GM21526 (cell line): ENCODE results near the gene NEAT1.

Experiments
- ATAC-seq: cut with Tn5 transposase; IDR thresholded peaks from one replicate; pipeline ENCODE4 v1.9.1; 2021; ENCODE audit warnings: moderate library complexity; ENCODE audit not compliant: unreplicated experiment, low FRiP score

The NEAT1 gene

DNA sequence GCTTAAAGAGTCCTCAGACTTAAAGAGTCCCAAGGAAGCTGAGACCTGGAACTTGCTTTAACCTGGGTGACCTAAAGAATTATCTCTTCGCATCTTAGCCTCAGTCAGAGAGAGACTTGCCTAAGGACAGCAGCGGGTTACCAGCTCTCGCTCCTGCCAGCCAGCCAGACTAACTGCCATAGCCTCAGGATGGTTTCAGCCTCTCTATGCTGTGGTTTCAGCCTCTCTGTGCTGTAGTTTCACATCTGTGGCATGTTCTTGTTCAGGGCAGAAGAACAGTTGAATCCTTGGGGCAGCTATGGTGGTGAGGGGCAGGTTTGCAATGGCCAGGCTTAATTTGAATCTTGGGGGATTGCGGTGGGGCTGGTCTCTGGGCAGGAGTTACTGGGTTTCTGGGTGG is 33.9 kb upstream of the NEAT1 start:
- no peak for ATAC-seq

- ATAC-seq, result no peak
Observed at GRCh38 chr11:65389294-65389980, 33.2 kb upstream of the NEAT1 start.

DNA sequence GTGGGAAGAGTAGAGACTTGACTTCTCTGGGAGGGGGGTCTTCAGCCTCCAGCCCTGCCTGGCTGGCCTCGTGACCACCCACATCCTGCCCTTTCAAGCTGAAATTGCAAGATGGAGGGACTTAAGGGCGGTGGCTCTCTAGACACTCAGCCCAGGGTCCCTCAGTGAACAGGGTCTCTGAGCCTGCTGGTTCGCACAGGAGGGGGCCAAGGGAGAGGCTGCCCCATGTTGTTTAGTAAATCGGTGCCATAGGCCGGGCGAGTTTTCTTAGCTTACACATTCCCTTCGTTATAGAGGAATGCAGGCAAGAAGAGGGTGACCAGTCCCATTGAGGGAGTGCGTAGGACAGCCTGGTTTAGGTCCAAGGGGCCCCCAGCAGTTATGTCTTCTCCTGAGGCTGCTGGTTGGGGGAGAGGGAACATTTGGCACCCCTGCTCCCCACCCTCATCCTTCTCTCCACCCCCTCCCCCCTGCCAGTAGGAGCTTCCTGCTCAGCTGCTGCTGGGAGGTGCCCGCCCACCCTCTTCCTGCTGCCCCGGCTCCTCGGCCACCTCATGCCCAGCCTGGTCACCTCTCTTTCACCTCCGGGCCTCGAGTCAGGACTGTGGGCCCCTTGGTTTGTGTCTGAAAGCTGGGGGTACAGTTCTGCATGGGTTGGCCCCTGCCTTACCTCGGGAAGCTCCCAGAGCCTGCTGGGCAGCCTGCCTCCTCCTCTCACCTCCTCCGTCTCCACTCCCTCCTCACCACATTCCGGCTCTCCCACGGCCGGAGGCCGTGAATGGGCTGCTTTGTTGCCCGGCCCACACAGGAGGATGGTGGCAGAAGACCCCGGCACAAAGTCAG is 32.3 kb upstream of the NEAT1 start:
- ATAC-seq, result no peak

- no peak for ATAC-seq
Observed at GRCh38 chr11:65390996-65391395, 31.6 kb upstream of the NEAT1 start.

DNA sequence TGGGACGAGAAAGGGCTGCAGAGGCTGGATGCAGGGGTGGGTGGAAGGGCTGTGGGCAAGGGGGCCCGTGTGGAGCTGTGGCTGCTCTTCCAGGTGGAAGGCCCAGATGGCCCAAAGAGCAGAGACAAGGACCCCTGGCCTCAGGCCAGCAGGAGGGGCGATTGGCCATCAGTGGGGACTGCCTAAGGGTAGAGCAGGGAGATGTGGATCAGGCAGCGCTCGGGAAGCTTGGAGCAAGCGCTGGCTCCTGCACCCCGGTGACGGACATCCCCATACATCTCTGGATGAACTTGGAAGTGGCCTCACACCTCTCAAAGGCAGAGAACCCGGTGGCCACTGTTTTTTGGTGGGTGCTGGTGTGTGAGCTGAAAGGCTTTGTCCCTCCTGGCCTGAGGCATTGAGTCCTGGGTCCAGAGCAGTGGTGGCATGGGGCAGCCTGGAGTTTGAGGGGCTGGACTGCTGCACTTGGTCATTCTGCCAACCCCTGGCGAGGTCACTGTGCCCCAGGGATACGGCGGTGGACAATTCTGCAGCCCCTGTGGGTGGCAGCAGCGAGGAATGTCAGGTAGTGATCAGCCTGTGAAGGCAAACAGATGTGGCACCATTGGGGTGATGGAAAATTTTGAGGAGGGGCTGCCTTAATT is 30.3 kb upstream of the NEAT1 start:
- no peak for ATAC-seq

DNA sequence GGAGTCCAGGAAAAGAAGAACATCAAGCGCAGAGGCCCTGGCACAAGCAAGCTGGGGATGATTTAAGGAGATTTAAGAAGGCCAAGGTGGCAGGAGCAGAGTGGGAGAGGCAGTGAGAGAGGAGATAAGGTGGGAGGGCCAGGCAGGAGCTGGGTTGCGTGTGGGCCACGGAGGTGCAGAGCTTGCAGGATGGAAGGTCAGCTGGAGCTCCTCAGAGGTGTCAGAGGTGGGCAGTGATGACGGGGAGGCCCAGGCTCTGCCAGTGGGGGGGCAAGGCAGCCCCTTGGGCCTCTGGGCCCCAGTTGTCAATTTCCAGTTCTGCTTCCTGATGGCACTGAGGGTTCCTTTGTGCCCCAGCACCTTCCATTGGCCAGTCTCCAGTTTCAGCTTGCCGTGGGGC is 29.7 kb upstream of the NEAT1 start:
- ATAC-seq, result no peak

GRCh38 chr11:65393513-65394079 is 29.0 kb upstream of the NEAT1 start:
- no peak for ATAC-seq

GRCh38 chr11:65394125-65394536 is 28.5 kb upstream of the NEAT1 start:
- ATAC-seq, result no peak

DNA sequence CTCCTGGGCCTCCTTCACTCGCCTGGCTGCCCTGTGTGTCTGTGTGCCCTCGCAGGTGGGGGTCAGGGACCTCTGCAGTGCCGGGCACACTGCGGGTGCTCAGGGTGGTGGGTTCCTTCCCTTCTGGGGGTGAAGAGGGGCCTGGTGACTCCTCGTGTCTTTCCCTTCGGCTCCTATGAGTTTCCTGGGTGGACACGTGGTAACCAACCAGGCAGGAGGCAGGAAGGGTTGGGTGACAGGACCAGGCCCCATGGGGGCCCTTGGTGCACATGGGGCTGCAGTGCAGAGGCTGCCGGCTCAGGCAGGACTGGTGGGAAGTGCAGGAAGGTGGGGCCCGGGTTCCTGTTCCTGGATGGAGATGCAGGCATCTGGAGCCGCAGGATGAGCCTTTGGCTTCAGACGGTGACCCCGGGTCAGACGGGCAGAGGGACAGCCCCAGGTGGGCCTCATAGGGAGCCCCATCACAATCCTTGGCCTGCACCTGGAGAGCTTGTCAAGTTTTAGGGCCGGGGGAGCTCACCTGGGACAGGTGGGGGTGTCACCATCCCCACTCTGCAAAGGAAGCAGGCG is 26.6 kb upstream of the NEAT1 start:
- no peak for ATAC-seq

DNA sequence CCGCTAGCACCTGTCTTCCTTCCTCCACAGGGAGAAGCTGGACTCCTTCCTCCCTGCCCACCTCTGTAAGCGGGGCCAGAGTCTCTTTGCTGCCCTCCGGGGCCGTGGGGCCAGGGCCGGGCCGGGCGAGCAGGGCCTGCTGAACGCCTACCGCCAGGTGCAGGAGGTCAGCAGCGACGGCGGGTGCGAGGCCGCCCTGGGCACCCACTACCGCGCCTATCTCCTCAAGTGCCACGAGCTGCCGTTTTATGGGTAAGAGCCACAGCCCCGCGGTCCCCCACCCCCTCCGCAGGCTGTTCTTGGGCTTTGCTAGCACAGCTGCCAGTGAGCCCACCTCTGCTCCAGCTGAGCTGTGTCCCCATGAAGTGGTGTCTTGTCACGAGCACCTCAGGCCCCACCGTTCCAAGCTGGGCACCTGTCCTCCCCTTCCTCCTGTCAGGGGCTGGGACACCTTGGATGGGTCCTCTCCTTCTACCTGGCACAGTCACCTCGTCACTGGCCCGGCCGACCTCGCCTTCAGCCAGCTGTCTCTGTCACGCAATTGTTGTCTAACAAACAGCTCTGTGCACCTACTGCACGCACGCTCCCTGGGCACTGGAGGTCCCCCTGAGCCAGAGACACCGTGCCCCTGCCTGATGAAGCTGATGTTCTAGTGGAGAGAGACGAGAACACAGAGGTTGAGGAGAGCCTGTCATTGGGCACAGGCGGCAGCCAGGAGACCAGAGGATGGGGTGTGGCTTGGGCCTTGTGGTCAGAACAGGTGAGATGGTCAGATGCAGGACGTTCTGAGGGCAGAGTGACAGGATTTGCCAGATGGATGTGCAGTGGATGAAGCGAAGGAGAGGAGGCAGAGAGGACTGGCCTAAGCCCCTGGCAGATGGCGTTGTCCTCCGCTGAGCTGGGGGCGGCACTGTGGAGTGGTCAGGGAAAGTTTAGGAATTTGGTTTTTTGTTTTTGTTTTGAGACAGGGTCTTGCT is 25.5 kb upstream of the NEAT1 start:
- no peak for ATAC-seq

GRCh38 chr11:65398362-65398910 is 24.2 kb upstream of the NEAT1 start:
- ATAC-seq, result no peak

GRCh38 chr11:65399249-65399648 is 23.3 kb upstream of the NEAT1 start:
- no peak for ATAC-seq

DNA sequence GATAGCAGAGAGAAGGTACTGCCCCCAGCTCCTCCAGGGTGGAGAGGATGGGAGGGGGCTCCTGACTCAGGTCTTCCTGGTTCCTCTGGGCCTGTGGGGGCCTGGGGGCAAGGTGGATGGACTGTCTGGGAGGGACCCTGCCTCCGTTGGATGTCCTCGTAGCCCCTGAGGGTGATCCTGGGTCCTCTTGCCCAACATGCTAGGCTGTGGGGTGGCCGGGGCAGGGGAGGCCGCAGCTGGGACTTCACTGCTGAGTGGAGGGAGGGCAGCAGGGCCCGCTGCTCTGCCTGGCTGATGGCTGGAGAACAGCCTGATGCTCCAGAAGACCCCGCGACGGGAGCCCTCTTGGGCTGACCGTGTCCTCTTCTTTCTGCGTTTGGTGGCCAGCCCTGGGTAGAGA is 22.8 kb upstream of the NEAT1 start:
- no peak for ATAC-seq

DNA sequence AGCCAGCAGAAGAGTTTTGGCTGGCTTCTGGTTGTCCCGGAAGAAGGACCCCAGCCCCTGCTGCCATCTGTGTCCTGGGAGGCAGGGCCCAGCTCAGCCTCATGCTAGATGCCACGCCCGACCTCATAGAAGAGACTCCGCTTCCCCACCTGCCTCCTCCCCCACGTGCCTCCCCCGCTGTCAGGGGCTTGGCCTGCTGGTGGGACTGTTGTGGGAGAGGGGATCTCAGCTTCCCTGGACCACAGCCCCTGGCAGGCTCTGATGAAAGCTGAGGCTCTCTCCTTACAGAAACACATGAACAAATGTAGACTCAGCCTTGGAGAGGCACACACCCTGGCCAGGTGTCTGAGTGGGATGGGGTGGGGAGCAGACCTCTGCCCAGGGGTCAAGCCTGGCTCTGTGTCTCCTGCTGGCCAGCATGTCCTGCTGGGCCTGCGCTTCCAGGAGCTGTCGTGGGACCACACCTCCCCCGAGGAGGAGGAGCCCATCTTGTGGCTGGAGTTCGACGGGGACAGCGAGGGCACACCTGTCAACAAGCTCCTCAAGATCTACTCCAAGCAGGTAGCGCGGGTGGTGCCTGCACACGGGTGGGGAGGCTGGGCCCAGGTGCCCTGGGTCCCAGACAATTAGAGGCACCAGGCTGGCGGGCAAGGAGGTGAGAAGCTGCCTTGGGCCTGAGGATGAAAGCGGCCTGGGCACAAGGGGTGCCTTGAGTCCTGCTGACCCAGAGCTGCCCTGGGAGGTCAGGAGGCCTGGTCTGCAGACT is 22.1 kb upstream of the NEAT1 start:
- no peak for ATAC-seq

- ATAC-seq, result no peak
Observed at GRCh38 chr11:65401073-65401802, 21.4 kb upstream of the NEAT1 start.

DNA sequence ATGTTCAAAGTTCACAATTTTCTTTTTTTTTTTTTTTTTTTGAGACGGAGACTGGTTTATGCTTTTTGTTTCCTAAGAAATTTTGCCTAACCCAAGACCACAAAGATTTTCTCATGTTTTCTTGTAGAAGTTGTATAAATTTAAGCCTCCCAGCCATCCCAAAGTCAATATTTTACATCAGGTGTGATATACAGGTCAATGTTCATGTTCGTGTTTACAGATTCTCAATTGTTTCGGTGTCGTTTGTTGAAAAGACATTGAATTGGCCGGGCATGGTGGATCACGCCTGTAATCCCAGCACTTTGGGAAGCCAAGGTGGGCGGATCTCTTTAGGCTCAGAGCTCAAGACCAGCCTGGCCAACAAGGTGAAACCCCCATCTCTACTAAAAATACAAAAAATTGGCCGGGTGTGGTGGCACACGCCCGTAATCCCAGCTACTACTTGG is 20.8 kb upstream of the NEAT1 start:
- no peak for ATAC-seq

DNA sequence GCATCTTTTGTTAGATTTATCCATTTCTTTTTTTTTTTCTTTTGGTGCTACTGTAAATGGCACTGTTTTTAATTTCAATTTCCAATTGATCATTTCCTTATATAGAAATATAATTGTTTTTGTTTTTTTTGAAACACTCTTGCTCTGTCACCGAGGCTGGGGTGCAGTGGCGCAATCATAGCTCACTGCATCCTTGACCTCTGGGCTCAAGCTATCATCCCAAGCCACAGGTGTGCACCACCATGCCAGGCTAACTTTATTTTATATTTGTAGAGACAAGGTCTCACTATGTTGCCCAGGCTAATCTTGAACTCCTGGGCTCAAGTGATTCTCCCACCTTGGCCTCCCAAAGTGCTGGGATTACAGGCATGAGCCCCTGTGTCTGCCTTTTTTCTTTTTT is 19.8 kb upstream of the NEAT1 start:
- ATAC-seq, result no peak

DNA sequence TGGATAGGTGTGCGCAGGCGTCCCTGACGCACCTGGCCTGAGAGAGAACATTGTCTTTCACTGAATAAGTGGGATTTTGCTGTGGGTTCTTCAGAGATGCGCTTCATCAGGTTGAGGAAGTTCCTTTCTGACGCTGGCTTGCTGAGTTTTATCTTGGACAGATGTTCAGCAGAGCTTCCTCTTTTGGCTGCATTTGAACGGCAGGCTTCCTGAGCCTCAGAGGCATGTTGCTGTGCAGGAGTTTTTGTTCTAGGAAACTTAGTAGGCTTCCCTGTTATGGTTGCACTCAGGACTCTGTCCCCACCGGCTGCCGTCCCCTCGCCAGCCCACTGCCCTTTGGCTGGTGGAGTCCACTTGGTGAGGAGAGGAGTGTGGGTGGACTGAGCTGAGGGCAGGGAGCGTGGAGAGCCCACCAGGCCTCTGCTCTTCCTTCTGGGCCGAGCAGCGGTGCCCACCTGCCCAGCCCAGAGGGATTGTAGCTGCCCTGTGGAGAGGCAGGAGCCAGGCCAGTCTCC is 18.9 kb upstream of the NEAT1 start:
- no peak for ATAC-seq
